ENCODE data around the gene VSTM1. TPM values are rescaled to one million over a fixed set of nuclear protein-coding genes. Genes with fewer than 3 reads are reported as not detected.

Gene VSTM1
- total RNA-seq, 2 experiments from 2014 or later = not detected

- CTCF ChIA-PET (ENCODE audit: unreplicated experiment) = no interaction called here
- no peak overlapping the region for H3K27ac ChIP-seq (ENCODE audit: low read depth, low read length, poor library complexity, severe bottlenecking)
Measured at GRCh38 chr19:53994811-53995210, 68.9 kb downstream of the VSTM1 start.

GRCh38 chr19:53993448-53993847 lies 70.2 kb downstream of the VSTM1 start:
- TF ChIP-seq CTCF (conservative IDR thresholded peaks at IDR 0.05; ENCODE audit: low read length) = no peak
- no peak for TF ChIP-seq EZH2phosphoT487 (IDR thresholded peaks at IDR 0.05; ENCODE audit: borderline replicate concordance, low read depth, low read length)

More at GRCh38 chr19:53994811-53995210, 68.9 kb downstream of the VSTM1 start:
- Histone ChIP-seq H3K4me3 (ENCODE audit: low read depth, low read length, poor library complexity, severe bottlenecking) (no peak overlapping the region), H2AFZ (ENCODE audit: low read length) (no peak overlapping the region), H3K9me2 (ENCODE audit: insufficient read depth, low read length) (no peaks in the 10 kb centered on the region), H3K4me2 (ENCODE audit: low read length) (no peak overlapping the region), H3K79me2 (ENCODE audit: insufficient read depth, low read depth, low read length) (no peaks in the 10 kb centered on the region), H3K4me1 (ENCODE audit: insufficient read depth, low read length, poor library complexity, severe bottlenecking) (peaks cover 11% of the 10 kb centered on the region), H3K36me3 (ENCODE audit: insufficient read depth, low read length) (no peaks in the 10 kb centered on the region), H4K20me1 (ENCODE audit: insufficient read depth, low read length) (no peaks in the 10 kb centered on the region), H3K9me3 (ENCODE audit: low read length) (no peaks in the 10 kb centered on the region)
- TF ChIP-seq EZH2phosphoT487 (IDR thresholded peaks at IDR 0.05; ENCODE audit: borderline replicate concordance, low read depth, low read length) = no peak
- no peak for TF ChIP-seq CTCF (conservative IDR thresholded peaks at IDR 0.05; ENCODE audit: low read length)
- DNase-seq (ENCODE audit: low spot score) = no peak
- BruUV-seq (replicated peaks) = no TSS peak
- POLR2A ChIA-PET = no interaction called here
- intact Hi-C loops (cut with micrococcal nuclease; ENCODE audit: unreplicated experiment) = no loop called here

GRCh38 chr19:53992815-53993214 lies 70.9 kb downstream of the VSTM1 start:
- no peak overlapping the region for H2AFZ ChIP-seq (ENCODE audit: low read length)
- intact Hi-C loops (cut with micrococcal nuclease; ENCODE audit: unreplicated experiment) = no loop called here
- BruUV-seq (replicated peaks) = no TSS peak
- no peak overlapping the region for H3K27ac ChIP-seq (ENCODE audit: low read depth, low read length, poor library complexity, severe bottlenecking)
- DNase-seq (ENCODE audit: low spot score) = no peak
- no peaks in the 10 kb centered on the region for H3K9me3 ChIP-seq (ENCODE audit: low read length)
- H3K4me2 ChIP-seq (ENCODE audit: low read length) = no peak overlapping the region
- H3K4me1 ChIP-seq (ENCODE audit: insufficient read depth, low read length, poor library complexity, severe bottlenecking) = peaks cover 16% of the 10 kb centered on the region
- POLR2A ChIA-PET = no interaction called here
- H3K79me2 ChIP-seq (ENCODE audit: insufficient read depth, low read depth, low read length) = no peaks in the 10 kb centered on the region
- no peaks in the 10 kb centered on the region for H3K36me3 ChIP-seq (ENCODE audit: insufficient read depth, low read length)
- H3K4me3 ChIP-seq (ENCODE audit: low read depth, low read length, poor library complexity, severe bottlenecking) = no peak overlapping the region
- CTCF ChIA-PET (ENCODE audit: unreplicated experiment) = no interaction called here
- H4K20me1 ChIP-seq (ENCODE audit: insufficient read depth, low read length) = no peaks in the 10 kb centered on the region
- no peak for TF ChIP-seq CTCF (conservative IDR thresholded peaks at IDR 0.05; ENCODE audit: low read length)
- no peak for TF ChIP-seq EZH2phosphoT487 (IDR thresholded peaks at IDR 0.05; ENCODE audit: borderline replicate concordance, low read depth, low read length)
- no peaks in the 10 kb centered on the region for H3K9me2 ChIP-seq (ENCODE audit: insufficient read depth, low read length)

More at GRCh38 chr19:53993448-53993847, 70.2 kb downstream of the VSTM1 start:
- no peaks in the 10 kb centered on the region for H3K79me2 ChIP-seq (ENCODE audit: insufficient read depth, low read depth, low read length)
- no peak for DNase-seq (ENCODE audit: low spot score)
- intact Hi-C loops (cut with micrococcal nuclease; ENCODE audit: unreplicated experiment) = no loop called here
- no peak overlapping the region for H3K27ac ChIP-seq (ENCODE audit: low read depth, low read length, poor library complexity, severe bottlenecking)
- H3K9me2 ChIP-seq (ENCODE audit: insufficient read depth, low read length) = no peaks in the 10 kb centered on the region
- no peak overlapping the region for H2AFZ ChIP-seq (ENCODE audit: low read length)
- POLR2A ChIA-PET = no interaction called here
- H3K4me2 ChIP-seq (ENCODE audit: low read length) = no peak overlapping the region
- no peaks in the 10 kb centered on the region for H3K9me3 ChIP-seq (ENCODE audit: low read length)
- peaks cover 16% of the 10 kb centered on the region for H3K4me1 ChIP-seq (ENCODE audit: insufficient read depth, low read length, poor library complexity, severe bottlenecking)
- no peaks in the 10 kb centered on the region for H4K20me1 ChIP-seq (ENCODE audit: insufficient read depth, low read length)
- BruUV-seq (replicated peaks) = no TSS peak
- CTCF ChIA-PET (ENCODE audit: unreplicated experiment) = no interaction called here
- no peaks in the 10 kb centered on the region for H3K36me3 ChIP-seq (ENCODE audit: insufficient read depth, low read length)
- H3K4me3 ChIP-seq (ENCODE audit: low read depth, low read length, poor library complexity, severe bottlenecking) = no peak overlapping the region
